H54 (cell line): ENCODE results near the gene KIR3DL1.
"Not testable (repeated sequence)": the region's sequence is repeated elsewhere in the genome, so short reads cannot be mapped to it uniquely, and the experiment has no call there.

Experiments
- DNase-seq: peaks from one replicate; pipeline ENCODE4 v3.0.0; 2011; ENCODE audit warnings: low spot score, mixed read lengths; ENCODE audit not compliant: insufficient read length
- FAIRE-seq: peaks from 3 replicates; lab custom pipeline; 2011; peaks lifted over from hg19 to GRCh38; lab: Jason Lieb, UNC
- POLR2A ChIP-seq: IDR thresholded peaks from 2 replicates; pipeline ENCODE4 v1.6.1; 2011; ENCODE audit warnings: low read depth, mild to moderate bottlenecking, low read length

The KIR3DL1 gene

GRCh38 chr19:54816251-54816650 lies at the start of gene KIR3DL1:
Gene KIR3DL1, plus strand, starts transcription at chr19:54816468.
- FAIRE-seq, DNase-seq: not testable (repeated sequence)

GRCh38 chr19:54769646-54770045 lies 46.6 kb upstream of the KIR3DL1 start, which contains the start of gene KIR2DL1:
Gene KIR2DL1, plus strand, starts transcription at chr19:54769793. Its CDS starts 58 bp downstream, at chr19:54769851.
- not testable (repeated sequence) for DNase-seq, FAIRE-seq

GRCh38 chr19:54770511-54770910 lies 45.8 kb upstream of the KIR3DL1 start:
- not testable (repeated sequence) for FAIRE-seq, DNase-seq

- DNase-seq, FAIRE-seq: not testable (repeated sequence)
Measured at GRCh38 chr19:54771018-54771960, 45.0 kb upstream of the KIR3DL1 start.

- FAIRE-seq, DNase-seq: not testable (repeated sequence)
Measured at GRCh38 chr19:54772666-54773065, 43.6 kb upstream of the KIR3DL1 start.

- DNase-seq, FAIRE-seq: not testable (repeated sequence)
Measured at GRCh38 chr19:54775095-54775815, 41.0 kb upstream of the KIR3DL1 start.

GRCh38 chr19:54775830-54776229 lies 40.4 kb upstream of the KIR3DL1 start:
- DNase-seq, FAIRE-seq: not testable (repeated sequence)

- not testable (repeated sequence) for DNase-seq, FAIRE-seq
Measured at GRCh38 chr19:54777851-54778250, 38.4 kb upstream of the KIR3DL1 start.

- DNase-seq, FAIRE-seq: not testable (repeated sequence)
Measured at GRCh38 chr19:54778896-54779295, 37.4 kb upstream of the KIR3DL1 start.

GRCh38 chr19:54782916-54783315 lies 33.4 kb upstream of the KIR3DL1 start:
- not testable (repeated sequence) for DNase-seq, FAIRE-seq

- not testable (repeated sequence) for DNase-seq, FAIRE-seq
Measured at GRCh38 chr19:54786091-54786723, 30.1 kb upstream of the KIR3DL1 start.

GRCh38 chr19:54788154-54788553 lies 28.1 kb upstream of the KIR3DL1 start:
- not testable (repeated sequence) for FAIRE-seq, DNase-seq

- TF ChIP-seq POLR2A = no peak
- no peak for DNase-seq
- no peak for FAIRE-seq
Measured at GRCh38 chr19:54790711-54791110, 25.6 kb upstream of the KIR3DL1 start.

- no peak for FAIRE-seq
- no peak for TF ChIP-seq POLR2A
Measured at GRCh38 chr19:54791476-54791875, 24.8 kb upstream of the KIR3DL1 start.

More at GRCh38 chr19:54791476-54791875, 24.8 kb upstream of the KIR3DL1 start:
- DNase-seq = no peak
